ENCODE measurements around the gene DNAJA1.
A peak's percentile ranks its signal among the peaks of the same experiment; 100 is the strongest.
"Not testable (repeated sequence)": the region's sequence is repeated elsewhere in the genome, so short reads cannot be mapped to it uniquely, and the experiment has no call there.

DNAJA1 gene

GRCh38 chr9:33024966-33025571, at the start of gene DNAJA1:
Gene DNAJA1, plus strand, starts transcription at chr9:33025273. Its CDS starts 1,212 bp downstream, at chr9:33026485.
- peak; percentile 72 for DNase-seq

- no peak for DNase-seq
Measured at GRCh38 chr9:32978051-32978450, 47.0 kb upstream of the DNAJA1 start.

- DNase-seq, result no peak
Measured at GRCh38 chr9:32986971-32987370, 38.1 kb upstream of the DNAJA1 start.

- no peak for DNase-seq
Measured at GRCh38 chr9:32989660-32990059, 35.4 kb upstream of the DNAJA1 start.

- no peak for DNase-seq
Measured at GRCh38 chr9:32991897-32992594, 33.0 kb upstream of the DNAJA1 start.

DNA sequence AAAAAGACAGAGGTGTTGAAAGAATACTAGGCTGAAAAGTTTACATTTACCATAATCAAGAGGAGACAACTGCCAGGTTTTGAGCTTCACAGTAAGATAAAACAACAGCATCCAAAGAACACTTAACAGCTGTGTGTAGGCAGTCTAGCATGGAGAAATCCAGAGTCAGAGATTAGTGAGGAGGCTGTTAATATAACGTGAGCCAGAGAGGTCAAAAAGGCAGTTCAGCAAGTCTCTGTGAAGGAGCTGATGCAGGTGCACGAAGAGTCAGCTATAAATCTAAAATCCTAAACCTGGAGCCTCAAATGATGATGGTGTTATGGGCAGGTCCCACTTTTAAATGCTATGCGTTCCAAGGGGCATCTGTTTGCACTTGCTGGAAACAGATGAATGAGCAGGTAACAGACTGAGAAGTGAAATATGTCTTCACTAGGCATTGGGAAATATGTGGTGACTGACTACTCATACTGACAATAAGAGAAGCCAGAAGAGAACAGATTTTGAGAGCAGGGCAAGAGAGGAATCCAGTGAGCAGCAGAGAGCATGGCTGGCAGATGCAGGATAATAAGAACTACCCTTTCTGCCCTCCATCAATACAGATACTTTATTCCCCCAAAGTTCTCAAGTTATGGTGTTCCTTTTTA, 32.4 kb upstream of the DNAJA1 start:
- no peak for DNase-seq

- DNase-seq, result not testable (repeated sequence)
Measured at GRCh38 chr9:33000682-33001055, 24.4 kb upstream of the DNAJA1 start.

GRCh38 chr9:33005335-33005734, 19.7 kb upstream of the DNAJA1 start:
- not testable (repeated sequence) for DNase-seq

- DNase-seq, result no peak
Measured at GRCh38 chr9:33007755-33008154, 17.3 kb upstream of the DNAJA1 start.

GRCh38 chr9:33011831-33012230, 13.2 kb upstream of the DNAJA1 start:
- DNase-seq, result no peak

DNA sequence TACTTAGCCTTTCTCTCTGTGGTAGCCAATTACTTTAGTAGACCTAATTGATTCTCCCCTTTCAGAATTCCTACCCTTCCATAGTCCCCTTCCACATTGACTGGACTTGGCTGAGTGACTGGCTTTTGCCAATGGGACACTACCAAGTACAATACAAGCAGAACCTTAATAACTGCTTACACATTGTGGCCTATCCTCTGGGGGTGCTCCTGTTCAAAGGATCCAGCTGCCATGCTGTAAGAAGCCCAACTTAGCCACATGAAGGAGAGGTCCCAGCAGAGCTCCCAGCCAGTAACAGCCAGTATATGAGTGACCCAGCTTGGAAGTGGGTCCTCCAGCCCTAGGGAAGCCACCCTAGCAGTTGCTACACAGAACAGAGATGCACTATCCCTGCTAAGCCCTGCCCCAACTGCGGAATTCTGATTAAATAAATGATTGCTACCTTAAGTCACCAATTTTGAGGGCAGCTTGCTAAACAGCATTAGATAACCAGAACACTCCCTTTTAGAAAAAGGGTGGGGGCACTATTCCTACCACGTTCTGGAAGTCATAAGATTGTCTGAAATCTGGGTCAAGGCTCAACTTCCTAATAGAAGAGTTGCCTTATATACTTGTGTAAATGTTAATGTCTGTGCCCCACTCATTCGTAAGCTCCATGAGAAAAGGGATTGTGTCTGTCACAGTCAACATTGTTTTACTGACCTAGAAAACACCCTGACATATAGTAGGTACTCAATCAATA, 12.6 kb upstream of the DNAJA1 start:
- no peak for DNase-seq

- DNase-seq, result no peak
Measured at GRCh38 chr9:33013962-33014664, 11.0 kb upstream of the DNAJA1 start.

GRCh38 chr9:33014665-33015014, 10.4 kb upstream of the DNAJA1 start:
- no peak for DNase-seq

DNA sequence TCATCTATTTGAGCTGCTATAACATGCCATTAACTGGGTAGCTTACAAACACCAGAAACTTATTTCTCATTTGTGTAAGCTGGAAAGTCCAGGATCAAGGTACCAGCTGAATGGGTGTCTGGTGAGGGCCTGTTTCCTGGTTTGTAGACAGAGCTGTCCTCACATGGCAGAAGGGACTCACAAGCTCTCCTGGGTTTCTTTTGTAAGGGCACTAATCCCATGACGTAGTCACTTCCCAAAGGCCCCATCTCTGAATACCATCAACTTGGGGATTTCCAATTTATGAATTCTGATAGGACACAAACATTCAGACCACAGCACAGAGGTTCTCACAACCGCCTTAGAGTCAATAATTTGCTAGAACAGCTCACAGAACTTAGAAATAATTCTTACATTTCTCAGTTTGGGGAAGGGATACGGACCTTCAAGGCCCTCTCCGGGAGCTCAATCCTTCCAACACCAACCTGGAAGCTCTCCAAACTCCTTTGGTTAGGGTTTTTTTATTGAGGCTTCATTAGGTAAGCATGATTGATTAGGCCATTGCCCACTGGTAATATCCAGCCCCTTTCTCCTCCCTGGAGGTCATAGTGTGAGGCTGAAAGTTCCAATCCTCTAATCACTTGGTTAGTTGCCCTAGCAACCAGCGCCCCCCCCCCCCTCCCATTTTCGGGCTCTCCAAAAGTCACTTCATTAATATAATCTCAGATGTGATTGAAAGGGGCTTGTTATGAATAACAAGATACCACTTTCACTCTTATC, 7.6 kb upstream of the DNAJA1 start:
- DNase-seq, result no peak

DNA sequence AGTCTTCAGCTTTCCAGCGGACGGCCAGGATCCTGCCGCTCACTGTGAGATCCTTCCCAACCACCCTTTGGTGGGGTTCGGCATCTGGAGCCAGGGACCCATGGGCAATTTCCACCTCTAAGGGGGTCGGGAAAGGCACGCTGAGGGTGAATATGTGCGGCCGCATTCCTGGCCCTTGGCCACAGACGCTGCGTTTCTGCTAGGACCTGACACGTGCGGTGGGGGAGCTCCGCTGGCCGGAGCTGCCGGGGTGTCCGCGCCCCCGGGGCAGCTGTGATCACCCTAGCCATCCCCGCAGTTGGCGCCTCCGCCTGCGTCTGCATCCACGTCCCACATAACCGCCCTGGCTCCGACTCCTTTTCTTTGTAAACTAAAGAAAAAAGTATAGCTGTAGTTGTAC, 5.3 kb upstream of the DNAJA1 start:
- DNase-seq, result no peak

GRCh38 chr9:33022303-33022702, 2.8 kb upstream of the DNAJA1 start:
- DNase-seq, result no peak

DNA sequence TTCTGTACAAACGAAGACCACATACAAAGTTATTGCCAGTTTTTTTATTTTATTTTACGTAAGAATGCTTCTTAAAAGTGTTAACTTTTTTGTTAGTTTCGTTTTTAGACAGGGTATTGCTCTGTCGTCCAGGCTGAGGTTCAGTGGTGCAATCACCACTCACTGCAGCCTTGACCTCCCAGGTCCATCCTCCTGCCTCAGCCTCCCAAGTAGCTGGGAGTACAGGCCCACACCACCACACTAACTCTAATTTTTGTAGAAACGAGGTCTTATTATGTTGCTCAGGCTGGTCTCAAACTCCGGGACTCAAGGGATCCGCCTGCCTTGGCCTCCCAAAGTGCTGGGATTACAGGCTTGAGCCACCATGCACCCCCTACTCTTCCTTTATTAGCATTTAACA, 2.3 kb upstream of the DNAJA1 start:
- DNase-seq, result no peak

DNA sequence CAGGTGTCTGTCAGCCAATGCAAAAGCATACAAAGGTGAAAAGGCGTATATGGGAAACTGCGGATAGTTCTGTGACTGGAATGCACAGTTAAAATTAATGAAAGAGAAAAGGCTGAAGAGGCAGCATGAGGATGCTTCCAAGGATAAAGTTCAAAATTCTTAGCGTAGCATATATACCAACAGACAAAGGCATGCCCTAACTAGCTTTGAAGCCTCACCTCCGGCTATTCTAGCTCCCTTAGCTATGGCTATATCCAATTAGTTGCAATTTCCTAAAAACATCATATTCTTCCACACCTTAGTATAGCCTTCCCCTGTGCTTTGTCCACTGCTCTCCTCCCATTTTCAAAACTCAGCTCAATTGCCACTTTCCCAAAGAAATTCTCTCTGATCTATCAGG, 1.4 kb upstream of the DNAJA1 start:
- no peak for DNase-seq

DNA sequence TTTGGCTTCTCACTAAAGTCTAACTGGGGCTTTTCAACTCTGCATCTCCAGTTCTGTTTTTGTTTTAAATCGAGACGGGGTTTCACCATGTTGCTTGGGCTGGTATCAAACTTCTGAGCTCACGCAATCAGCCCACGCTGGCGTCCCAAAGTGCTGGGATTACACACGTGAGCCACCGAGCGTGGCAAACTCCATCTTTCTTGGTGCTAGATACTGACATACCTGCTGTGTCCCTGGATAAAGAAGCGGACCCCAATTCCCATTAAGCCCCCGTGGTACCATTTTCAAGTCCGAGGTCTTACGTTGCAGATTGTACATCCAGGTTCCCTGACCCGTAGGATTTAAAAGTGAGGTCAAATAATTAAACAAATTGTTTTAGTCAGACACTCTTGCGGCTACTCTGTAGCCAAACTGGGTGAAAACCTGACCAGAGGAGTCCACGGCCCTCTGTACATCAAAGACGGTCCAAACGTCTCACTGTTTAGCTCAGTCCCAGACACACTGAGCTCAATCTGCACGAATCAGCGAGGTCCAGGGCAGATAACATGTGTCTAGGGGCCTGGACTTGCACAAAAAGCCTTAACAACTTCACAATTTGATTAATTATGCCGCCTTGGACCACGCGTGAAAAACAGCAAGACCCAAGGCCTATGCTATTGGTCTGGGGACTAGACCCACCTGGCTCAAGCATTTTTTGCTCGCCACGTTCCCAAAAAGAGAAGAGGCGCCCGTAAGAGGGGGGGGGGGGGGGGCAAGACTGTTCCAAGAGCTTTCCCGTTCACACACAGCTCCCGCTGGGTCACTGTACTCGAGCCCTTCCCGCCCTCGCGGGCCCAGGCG, 727 bp upstream of the DNAJA1 start:
- DNase-seq, result no peak

GRCh38 chr9:33025572-33026342, 684 bp downstream of the DNAJA1 start:
- DNase-seq, result peak; percentile 65

Measured in NCI-H2227 treated with DMSO at 0.1 percent for 48 hours (cell line).